Sigmoid colon (tissue), 4 donors: ENCODE results near the gene TMEM89.

ENCODE experiments used
- CTCF ChIP-seq, 4 experiments: fragments of 450-650 bp in 3 of 4; fragments of 200-600 bp in 1 of 4; IDR thresholded peaks; one replicate each; pipeline ENCODE4 v1.5.1; 2016 to 2019; ENCODE audit warnings: antibody characterized with exemption in 4 of 4, mild to moderate bottlenecking in 3 of 4, moderate library complexity in 2 of 4
- EP300 ChIP-seq, 4 donors: sonication (generic); formaldehyde crosslinking; IDR thresholded peaks; one replicate each; pipeline ENCODE4 v1.6.1; 2017; ENCODE audit warnings: antibody characterized with exemption in 4 of 4
- POLR2A ChIP-seq, 2 donors: fragments of 450-650 bp; IDR thresholded peaks; one replicate each; pipeline ENCODE4 v1.6.1; 2016; ENCODE audit warnings: antibody characterized with exemption in 2 of 2, mild to moderate bottlenecking in 2 of 2, moderate library complexity in 2 of 2
- POLR2AphosphoS5 ChIP-seq, 4 donors: sonication (generic); formaldehyde crosslinking; IDR thresholded peaks; one replicate each; pipeline ENCODE4 v1.6.1; 2017; ENCODE audit warnings: antibody characterized with exemption in 4 of 4

- TF ChIP-seq POLR2A (IDR thresholded peaks at IDR 0.05), result no peak
- TF ChIP-seq EP300 (IDR thresholded peaks at IDR 0.05), result no peak
- TF ChIP-seq CTCF (IDR thresholded peaks at IDR 0.05), result no peak
- TF ChIP-seq POLR2AphosphoS5 (IDR thresholded peaks at IDR 0.05), result peak in 2 of 4 donors; percentile 23 to 35
Measured at GRCh38 chr3:48662753-48663488, 41.4 kb upstream of the TMEM89 start, which contains the start of gene CELSR3.
